ENCODE data around the gene LMF1. TPM values are rescaled to one million over a fixed set of nuclear protein-coding genes. Genes with fewer than 3 reads are reported as not detected.

The LMF1 gene
- total RNA-seq, 1 donor from 2014 or later = 2.1 TPM

DNA sequence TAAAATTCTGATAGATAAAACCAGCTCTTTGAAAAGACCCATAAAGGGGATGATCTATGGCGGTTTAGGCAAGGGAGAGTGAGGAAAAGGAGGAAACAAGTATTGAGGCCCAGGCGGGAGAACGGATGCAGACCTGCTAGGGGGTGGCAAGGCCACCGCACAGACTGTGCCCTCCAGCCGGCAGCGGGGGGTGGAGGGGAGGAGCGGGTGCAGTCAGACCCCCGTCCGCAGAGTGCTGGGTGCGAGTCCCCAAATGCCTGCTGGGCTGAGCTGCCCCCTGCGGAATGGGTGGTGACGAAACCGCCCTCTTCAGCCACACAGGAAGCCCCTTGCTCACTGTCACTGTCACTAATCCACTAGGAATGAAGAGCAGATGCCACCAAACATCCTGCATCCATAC, 46.0 kb downstream of the LMF1 start:
- Histone ChIP-seq H3K36me3 (ENCODE audit: control insufficient read depth, insufficient read depth, low read length) (no peaks in the 10 kb centered on the region), H3K27me3 (ENCODE audit: control insufficient read depth, insufficient read depth, low read length) (no peaks in the 10 kb centered on the region), H3K4me3 (ENCODE audit: low read depth, low read length) (no peak overlapping the region)
- DNase-seq (ENCODE audit: low read depth) = no peak
- no peak for FAIRE-seq
- TF ChIP-seq, protein P1, sequence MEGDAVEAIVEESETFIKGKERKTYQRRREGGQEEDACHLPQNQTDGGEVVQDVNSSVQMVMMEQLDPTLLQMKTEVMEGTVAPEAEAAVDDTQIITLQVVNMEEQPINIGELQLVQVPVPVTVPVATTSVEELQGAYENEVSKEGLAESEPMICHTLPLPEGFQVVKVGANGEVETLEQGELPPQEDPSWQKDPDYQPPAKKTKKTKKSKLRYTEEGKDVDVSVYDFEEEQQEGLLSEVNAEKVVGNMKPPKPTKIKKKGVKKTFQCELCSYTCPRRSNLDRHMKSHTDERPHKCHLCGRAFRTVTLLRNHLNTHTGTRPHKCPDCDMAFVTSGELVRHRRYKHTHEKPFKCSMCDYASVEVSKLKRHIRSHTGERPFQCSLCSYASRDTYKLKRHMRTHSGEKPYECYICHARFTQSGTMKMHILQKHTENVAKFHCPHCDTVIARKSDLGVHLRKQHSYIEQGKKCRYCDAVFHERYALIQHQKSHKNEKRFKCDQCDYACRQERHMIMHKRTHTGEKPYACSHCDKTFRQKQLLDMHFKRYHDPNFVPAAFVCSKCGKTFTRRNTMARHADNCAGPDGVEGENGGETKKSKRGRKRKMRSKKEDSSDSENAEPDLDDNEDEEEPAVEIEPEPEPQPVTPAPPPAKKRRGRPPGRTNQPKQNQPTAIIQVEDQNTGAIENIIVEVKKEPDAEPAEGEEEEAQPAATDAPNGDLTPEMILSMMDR (IDR thresholded peaks at IDR 0.05; ENCODE audit: insufficient read depth, low read length, severe bottlenecking) = no peak

DNA sequence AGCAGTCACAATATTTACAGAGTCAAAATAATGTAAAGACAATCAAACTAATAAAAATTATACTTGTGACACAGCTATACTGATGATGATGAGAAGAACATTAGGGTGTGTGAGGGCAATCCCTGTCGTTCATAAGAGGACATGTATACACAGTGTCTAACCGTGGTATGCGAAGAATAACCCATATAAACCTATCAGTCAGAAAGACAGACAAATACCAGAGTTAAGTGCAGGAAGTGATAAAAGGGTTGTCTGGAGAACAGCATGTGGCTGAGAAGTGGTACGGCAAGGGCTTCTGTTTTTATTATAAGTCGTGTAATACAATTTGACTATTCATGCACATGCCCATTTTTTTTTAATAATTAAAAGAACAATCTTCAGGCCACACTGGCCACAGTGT, 46.7 kb downstream of the LMF1 start:
- no peak for FAIRE-seq
- H3K4me3 ChIP-seq (ENCODE audit: low read depth, low read length) = no peak overlapping the region
- no peaks in the 10 kb centered on the region for H3K27me3 ChIP-seq (ENCODE audit: control insufficient read depth, insufficient read depth, low read length)
- no peak for DNase-seq (ENCODE audit: low read depth)
- no peaks in the 10 kb centered on the region for H3K36me3 ChIP-seq (ENCODE audit: control insufficient read depth, insufficient read depth, low read length)
- TF ChIP-seq, protein P1 (IDR thresholded peaks at IDR 0.05; ENCODE audit: insufficient read depth, low read length, severe bottlenecking) = no peak

DNA sequence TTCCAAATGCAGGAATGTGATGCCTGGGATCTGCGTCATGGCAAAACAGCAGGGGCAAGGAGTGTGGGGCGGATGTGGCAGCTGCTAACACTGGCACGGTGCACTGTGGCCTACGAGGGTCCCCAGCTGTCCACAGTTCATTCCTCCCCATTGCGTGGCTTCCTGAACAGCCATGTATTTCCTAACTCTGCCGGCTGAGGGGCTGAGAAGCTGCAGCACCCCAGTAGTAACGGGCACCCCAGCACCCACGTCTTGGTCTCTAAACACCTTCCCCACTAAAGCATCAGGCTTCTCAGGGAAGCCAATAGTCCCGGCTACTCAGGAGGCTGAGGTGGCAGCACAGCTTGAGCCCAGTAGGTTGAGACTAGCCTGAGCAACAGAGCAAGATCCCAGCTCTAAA, 47.6 kb downstream of the LMF1 start:
- TF ChIP-seq, protein P1 (IDR thresholded peaks at IDR 0.05; ENCODE audit: insufficient read depth, low read length, severe bottlenecking) = no peak
- H3K36me3 ChIP-seq (ENCODE audit: control insufficient read depth, insufficient read depth, low read length) = no peaks in the 10 kb centered on the region
- FAIRE-seq = no peak

DNA sequence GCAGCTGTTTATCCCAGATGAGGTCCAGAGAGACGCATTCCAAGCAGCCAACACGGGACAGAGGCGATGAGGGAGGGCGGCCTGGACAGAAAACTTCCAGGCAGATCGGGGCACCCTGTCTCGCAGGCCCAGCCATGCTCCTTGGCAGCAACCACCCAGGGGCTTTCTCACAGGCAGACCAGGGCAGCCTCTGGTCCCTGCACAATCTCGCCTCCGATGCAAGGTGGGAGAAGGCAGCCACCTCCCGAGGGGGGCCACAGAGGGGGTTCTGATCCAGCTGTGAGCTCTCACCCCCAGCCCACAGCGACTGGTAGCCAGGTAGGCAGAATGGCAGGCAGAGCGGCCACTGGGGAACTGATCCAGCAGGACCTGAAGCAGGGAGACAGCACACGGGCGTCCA, 48.7 kb downstream of the LMF1 start:
- TF ChIP-seq, protein P1 (IDR thresholded peaks at IDR 0.05; ENCODE audit: insufficient read depth, low read length, severe bottlenecking) = no peak
- no peak for FAIRE-seq
- no peaks in the 10 kb centered on the region for H3K27me3 ChIP-seq (ENCODE audit: control insufficient read depth, insufficient read depth, low read length)
- H3K4me3 ChIP-seq (ENCODE audit: low read depth, low read length) = no peak overlapping the region
- no peak for DNase-seq (ENCODE audit: low read depth)
- no peaks in the 10 kb centered on the region for H3K36me3 ChIP-seq (ENCODE audit: control insufficient read depth, insufficient read depth, low read length)

More for the DNA sequence above, 47.6 kb downstream of the LMF1 start:
- Histone ChIP-seq H3K4me3 (ENCODE audit: low read depth, low read length) (no peak overlapping the region), H3K27me3 (ENCODE audit: control insufficient read depth, insufficient read depth, low read length) (no peaks in the 10 kb centered on the region)
- no peak for DNase-seq (ENCODE audit: low read depth)

DNA sequence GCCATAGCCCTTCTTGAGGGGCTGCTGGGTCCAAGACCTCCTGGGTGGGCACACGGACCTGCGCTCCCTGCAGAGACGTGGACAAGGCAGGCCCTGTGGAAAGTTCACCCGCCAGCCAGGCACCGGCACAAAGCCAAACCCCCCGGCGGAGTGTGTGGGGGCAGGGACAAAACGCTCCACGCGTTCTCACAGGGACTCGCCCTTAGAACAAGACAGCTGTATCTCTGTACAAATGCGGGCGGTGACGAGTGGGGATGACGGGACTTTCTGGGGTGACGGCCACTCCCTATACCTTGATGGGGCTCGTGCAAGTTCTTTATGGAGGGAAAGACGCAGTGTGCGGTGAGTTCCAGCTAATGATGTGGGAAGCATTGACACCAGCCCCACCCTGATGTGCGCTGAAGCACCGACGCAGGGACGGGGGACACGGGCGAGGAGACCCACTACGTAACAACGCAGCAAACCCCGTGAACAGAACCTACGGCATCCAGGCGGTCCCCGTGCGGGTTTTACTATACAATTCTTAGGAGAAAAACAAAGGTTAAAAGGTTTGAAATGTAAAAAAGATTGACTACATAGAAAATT, 49.4 kb downstream of the LMF1 start:
- no peak for DNase-seq (ENCODE audit: low read depth)
- TF ChIP-seq, protein P1 (IDR thresholded peaks at IDR 0.05; ENCODE audit: insufficient read depth, low read length, severe bottlenecking) = no peak
- Histone ChIP-seq H3K4me3 (ENCODE audit: low read depth, low read length) (no peak overlapping the region), H3K36me3 (ENCODE audit: control insufficient read depth, insufficient read depth, low read length) (no peaks in the 10 kb centered on the region), H3K27me3 (ENCODE audit: control insufficient read depth, insufficient read depth, low read length) (no peaks in the 10 kb centered on the region)
- FAIRE-seq = no peak

DNA sequence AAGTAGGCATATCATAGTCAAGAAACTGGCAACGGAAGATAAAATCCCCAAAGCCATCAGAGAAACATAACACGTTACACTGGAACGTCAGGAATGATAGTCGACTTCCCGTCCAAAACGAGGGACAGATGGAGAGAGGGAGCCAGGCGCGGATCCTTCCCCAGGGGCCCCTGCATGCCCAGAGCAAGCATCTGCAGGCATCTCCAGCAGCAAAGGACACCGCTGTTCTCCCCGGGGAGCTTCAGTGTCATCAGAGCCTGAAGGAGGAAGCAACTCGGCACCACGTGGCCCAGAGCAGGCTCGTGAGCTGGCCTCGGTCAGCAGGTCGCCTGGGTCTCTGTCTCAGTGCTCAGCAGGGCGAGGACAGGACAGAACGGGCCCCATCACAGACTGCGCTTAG, 50.1 kb downstream of the LMF1 start:
- DNase-seq (ENCODE audit: low read depth) (no peak), FAIRE-seq (no peak)
- Histone ChIP-seq H3K4me3 (ENCODE audit: low read depth, low read length) (no peak overlapping the region), H3K27me3 (ENCODE audit: control insufficient read depth, insufficient read depth, low read length) (no peaks in the 10 kb centered on the region), H3K36me3 (ENCODE audit: control insufficient read depth, insufficient read depth, low read length) (no peaks in the 10 kb centered on the region)
- TF ChIP-seq, protein P1 (IDR thresholded peaks at IDR 0.05; ENCODE audit: insufficient read depth, low read length, severe bottlenecking) = no peak
